ENCODE results near the gene ARHGEF40. TPM values are rescaled to one million over a fixed set of nuclear protein-coding genes. Genes with fewer than 3 reads are reported as not detected.

The ARHGEF40 gene
- total and polyA plus RNA-seq, 2 donors (not counting 1 experiment from before 2014, with no cell fraction given), result 1.0 to 1.7 TPM

- Histone ChIP-seq H3K27me3 (replicated peaks in 1 of 4; ENCODE audit: control extremely low read depth in 1 of 4, control insufficient read depth in 3 of 4, insufficient read depth in 4 of 4, low read length in 3 of 4) (peaks cover 0 to 30% (median 8%) of the 10 kb centered on the region in 4 experiments), H2AFZ (ENCODE audit: insufficient read depth, low read depth, low read length, poor library complexity, severe bottlenecking) (no peak overlapping the region), H3K36me3 (replicated peaks in 1 of 2; ENCODE audit: control extremely low read depth in 1 of 2, control insufficient read depth in 1 of 2, extremely low read depth in 1 of 2, insufficient read depth in 2 of 2, low read length in 1 of 2) (no peaks in the 10 kb centered on the region), H3K4me2 (replicated peaks; ENCODE audit: low read depth, low read length, poor library complexity, severe bottlenecking) (no peak overlapping the region), H4K20me1 (ENCODE audit: control insufficient read depth, insufficient read depth, low read length, poor library complexity, severe bottlenecking) (no peaks in the 10 kb centered on the region), H3K79me2 (ENCODE audit: control insufficient read depth, insufficient read depth, low read length) (no peaks in the 10 kb centered on the region), H3K4me1 (ENCODE audit: control insufficient read depth in 2 of 2, insufficient read depth in 2 of 2, low read length in 2 of 2) (peaks cover 12 to 23% of the 10 kb centered on the region in 2 donors), H3K27ac (ENCODE audit: low read length in 2 of 2) (no peak overlapping the region), H3K4me3 (ENCODE audit: control extremely low read depth in 1 of 5, extremely low read depth in 1 of 5, insufficient read depth in 1 of 5, low read depth in 2 of 5, low read length in 4 of 5) (no peak overlapping the region), H3K9me3 (ENCODE audit: control extremely low read depth in 1 of 3, control insufficient read depth in 2 of 3, insufficient read depth in 1 of 3, low read length in 2 of 3) (no peaks in the 10 kb centered on the region), H3K9ac (ENCODE audit: low read length) (no peak overlapping the region)
- TF ChIP-seq EZH2 (IDR thresholded peaks at IDR 0.05; ENCODE audit: borderline replicate concordance, insufficient read depth, low read depth, low read length, poor library complexity, severe bottlenecking), result no peak
- Mint-ChIP-seq H3K4me1 (peaks cover 19% of the 10 kb centered on the region), H3K9me3 (ENCODE audit: insufficient read depth) (no peaks in the 10 kb centered on the region), H3K27me3 (peaks cover 19% of the 10 kb centered on the region), H3K4me3 (peak overlapping the region; percentile 93), H3K27ac (no peak overlapping the region)
- ChIA-PET POLR2A (no interaction called here), CTCF (interaction anchor here (2.5 to 2.9 kb wide), 3 partner anchors 8 to 82 kb away, joined by 9 to 23 read pairs (median 14); no protein-coding TSS in a partner anchor)
- DNase-seq (no peak), ATAC-seq (ENCODE audit: low read depth) (no peak)
- 98% methylated on average over 5 of the region's 5 CpGs for WGBS (ENCODE audit: insufficient coverage)
- intact Hi-C loops (cut with micrococcal nuclease), result no loop called here
Measured at GRCh38 chr14:21022686-21023085, 47.4 kb upstream of the ARHGEF40 start.

- ChIA-PET POLR2A (no interaction called here), CTCF (interaction anchor here (1.0 to 2.9 kb wide), 5 partner anchors 8 to 81 kb away, joined by 3 to 23 read pairs (median 9); no protein-coding TSS in a partner anchor)
- Histone ChIP-seq H3K9me3 (ENCODE audit: control extremely low read depth in 1 of 3, control insufficient read depth in 2 of 3, insufficient read depth in 1 of 3, low read length in 2 of 3) (no peaks in the 10 kb centered on the region), H3K4me1 (ENCODE audit: control insufficient read depth in 2 of 2, insufficient read depth in 2 of 2, low read length in 2 of 2) (peaks cover 12 to 23% of the 10 kb centered on the region in 2 donors), H3K4me2 (replicated peaks; ENCODE audit: low read depth, low read length, poor library complexity, severe bottlenecking) (peak overlapping the region; percentile 99), H3K27ac (ENCODE audit: low read length in 2 of 2) (no peak overlapping the region), H3K79me2 (ENCODE audit: control insufficient read depth, insufficient read depth, low read length) (no peaks in the 10 kb centered on the region), H3K36me3 (replicated peaks in 1 of 2; ENCODE audit: control extremely low read depth in 1 of 2, control insufficient read depth in 1 of 2, extremely low read depth in 1 of 2, insufficient read depth in 2 of 2, low read length in 1 of 2) (no peaks in the 10 kb centered on the region), H4K20me1 (ENCODE audit: control insufficient read depth, insufficient read depth, low read length, poor library complexity, severe bottlenecking) (no peaks in the 10 kb centered on the region), H3K9ac (ENCODE audit: low read length) (no peak overlapping the region), H3K27me3 (replicated peaks in 1 of 4; ENCODE audit: control extremely low read depth in 1 of 4, control insufficient read depth in 3 of 4, insufficient read depth in 4 of 4, low read length in 3 of 4) (peaks cover 0 to 30% (median 8%) of the 10 kb centered on the region in 4 experiments), H2AFZ (ENCODE audit: insufficient read depth, low read depth, low read length, poor library complexity, severe bottlenecking) (no peak overlapping the region), H3K4me3 (ENCODE audit: control extremely low read depth in 1 of 5, extremely low read depth in 1 of 5, insufficient read depth in 1 of 5, low read depth in 2 of 5, low read length in 4 of 5) (no peak overlapping the region)
- WGBS (ENCODE audit: insufficient coverage), result 70% methylated on average over 6 of the region's 7 CpGs
- no peak for TF ChIP-seq CTCF (IDR thresholded peaks at IDR 0.05)
- TF ChIP-seq EZH2 (IDR thresholded peaks at IDR 0.05; ENCODE audit: borderline replicate concordance, insufficient read depth, low read depth, low read length, poor library complexity, severe bottlenecking), result no peak
- intact Hi-C loops (cut with micrococcal nuclease), result no loop called here
- Mint-ChIP-seq H3K4me3 (peak overlapping the region; percentile 93), H3K9me3 (ENCODE audit: insufficient read depth) (no peaks in the 10 kb centered on the region), H3K27ac (no peak overlapping the region), H3K4me1 (peaks cover 19% of the 10 kb centered on the region), H3K27me3 (peaks cover 19% of the 10 kb centered on the region)
- ATAC-seq (ENCODE audit: low read depth), result no peak
- no peak for DNase-seq
Measured at GRCh38 chr14:21023174-21023573, 46.9 kb upstream of the ARHGEF40 start.

Data from B cell (primary cell).